ENCODE results near the gene WNT9A. TPM values are rescaled to one million over a fixed set of nuclear protein-coding genes. Genes with fewer than 3 reads are reported as not detected.

Gene WNT9A
- total and polyA plus RNA-seq, 7 donors = 7.6 to 49.7 (median 22.0) TPM

- no peaks in the 10 kb centered on the region for H3K9me3 ChIP-seq
- H3K36me3 ChIP-seq (ENCODE audit: insufficient read depth in 1 of 2, low read depth in 1 of 2) = no peaks in the 10 kb centered on the region
- TF ChIP-seq CTCF (IDR thresholded peaks at IDR 0.05) = no peak
- WGBS, 3 donors = 0 to 1% (median 0%) methylated on average over 24 to 36 of the region's 36 CpGs
- peak overlapping the region; percentile 89 for H3K27ac ChIP-seq
- intact Hi-C loops (cut with DNase I) = loop anchor here (2.0 to 5.0 kb wide), 4 partner anchors 185 to 467 kb away; no protein-coding TSS in a partner anchor
- peaks cover 37% of the 10 kb centered on the region for H3K4me1 ChIP-seq
- H3K27me3 ChIP-seq (ENCODE audit: insufficient read depth in 3 of 3, low read length in 2 of 3) = no peaks in the 10 kb centered on the region
- H3K4me3 ChIP-seq = peak overlapping the region; percentile 80
- DNase-seq (peak in 1 of 2 donors; percentile 64), ATAC-seq (no peak)
Observed at GRCh38 chr1:227947386-227947675, 401 bp downstream of the WNT9A start.

DNA sequence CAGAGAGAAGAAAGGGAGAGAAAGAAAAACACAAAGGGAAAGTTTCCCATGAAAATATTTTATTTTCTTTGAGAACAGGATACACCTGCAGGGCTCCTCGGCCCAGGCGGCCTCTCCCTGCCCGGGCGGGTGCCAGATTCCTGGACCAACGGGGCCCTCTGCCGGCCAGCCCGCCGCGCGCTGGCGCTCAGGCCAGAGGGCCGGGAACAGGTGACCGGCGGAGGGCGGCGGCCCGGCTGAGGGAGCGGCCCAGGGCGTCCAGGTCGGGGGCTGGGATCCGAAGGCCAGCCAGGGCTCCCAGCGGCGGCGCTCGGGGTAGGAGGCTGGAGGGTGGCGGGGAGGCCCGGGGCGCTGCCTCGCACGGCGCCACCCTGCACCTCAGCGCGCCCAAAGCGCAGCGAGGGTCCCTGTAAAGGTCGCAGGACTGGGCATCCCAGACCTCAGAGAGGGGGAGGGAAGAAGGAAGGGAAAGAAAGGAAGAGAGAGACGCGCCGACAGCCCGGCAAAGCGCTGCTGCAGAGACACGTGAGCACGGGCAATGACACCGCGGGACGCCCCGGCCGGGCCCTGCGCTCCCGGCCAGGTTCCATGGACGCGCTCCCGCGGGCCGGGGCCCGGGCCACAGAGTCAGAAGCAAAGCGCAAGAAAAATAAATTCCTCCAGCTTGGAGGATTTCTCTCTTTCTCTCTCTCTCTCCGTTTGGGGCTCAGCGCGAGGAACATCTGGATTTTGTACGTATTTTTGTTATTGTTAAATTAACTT is 927 bp downstream of the WNT9A start:
- 0% methylated on average over 61 of the region's 61 CpGs for WGBS, 3 donors
- H3K4me1 ChIP-seq = peaks cover 41% of the 10 kb centered on the region
- H3K4me3 ChIP-seq = peak overlapping the region; percentile 80
- intact Hi-C loops (cut with DNase I) = loop anchor here (1.0 to 5.0 kb wide), 5 partner anchors 184 to 466 kb away; no protein-coding TSS in a partner anchor
- ATAC-seq (peak; percentile 68 to 77 (median 72)), DNase-seq (peak; percentile 84 to 90)
- H3K27me3 ChIP-seq (ENCODE audit: insufficient read depth in 3 of 3, low read length in 2 of 3) = no peaks in the 10 kb centered on the region
- peak overlapping the region; percentile 89 for H3K27ac ChIP-seq
- peak; percentile 78 for TF ChIP-seq CTCF (IDR thresholded peaks at IDR 0.05)
- H3K9me3 ChIP-seq = no peaks in the 10 kb centered on the region
- no peaks in the 10 kb centered on the region for H3K36me3 ChIP-seq (ENCODE audit: insufficient read depth in 1 of 2, low read depth in 1 of 2)

- WGBS, 3 donors = 4 to 8% (median 6%) methylated on average over 19 of the region's 19 CpGs
- Histone ChIP-seq H3K4me3 (peak overlapping the region; percentile 80), H3K36me3 (ENCODE audit: insufficient read depth in 1 of 2, low read depth in 1 of 2) (no peaks in the 10 kb centered on the region), H3K27ac (peak overlapping the region; percentile 89), H3K27me3 (ENCODE audit: insufficient read depth in 3 of 3, low read length in 2 of 3) (no peaks in the 10 kb centered on the region), H3K9me3 (no peaks in the 10 kb centered on the region), H3K4me1 (peaks cover 49% of the 10 kb centered on the region)
- no peak for TF ChIP-seq CTCF (IDR thresholded peaks at IDR 0.05)
- intact Hi-C loops (cut with DNase I) = loop anchor here (1.0 to 5.0 kb wide), 5 partner anchors 183 to 465 kb away; no protein-coding TSS in a partner anchor
- ATAC-seq = peak; percentile 77 to 79 (median 78)
- DNase-seq = peak; percentile 87 to 94
Observed at GRCh38 chr1:227945891-227946623, 1.7 kb downstream of the WNT9A start.

DNA sequence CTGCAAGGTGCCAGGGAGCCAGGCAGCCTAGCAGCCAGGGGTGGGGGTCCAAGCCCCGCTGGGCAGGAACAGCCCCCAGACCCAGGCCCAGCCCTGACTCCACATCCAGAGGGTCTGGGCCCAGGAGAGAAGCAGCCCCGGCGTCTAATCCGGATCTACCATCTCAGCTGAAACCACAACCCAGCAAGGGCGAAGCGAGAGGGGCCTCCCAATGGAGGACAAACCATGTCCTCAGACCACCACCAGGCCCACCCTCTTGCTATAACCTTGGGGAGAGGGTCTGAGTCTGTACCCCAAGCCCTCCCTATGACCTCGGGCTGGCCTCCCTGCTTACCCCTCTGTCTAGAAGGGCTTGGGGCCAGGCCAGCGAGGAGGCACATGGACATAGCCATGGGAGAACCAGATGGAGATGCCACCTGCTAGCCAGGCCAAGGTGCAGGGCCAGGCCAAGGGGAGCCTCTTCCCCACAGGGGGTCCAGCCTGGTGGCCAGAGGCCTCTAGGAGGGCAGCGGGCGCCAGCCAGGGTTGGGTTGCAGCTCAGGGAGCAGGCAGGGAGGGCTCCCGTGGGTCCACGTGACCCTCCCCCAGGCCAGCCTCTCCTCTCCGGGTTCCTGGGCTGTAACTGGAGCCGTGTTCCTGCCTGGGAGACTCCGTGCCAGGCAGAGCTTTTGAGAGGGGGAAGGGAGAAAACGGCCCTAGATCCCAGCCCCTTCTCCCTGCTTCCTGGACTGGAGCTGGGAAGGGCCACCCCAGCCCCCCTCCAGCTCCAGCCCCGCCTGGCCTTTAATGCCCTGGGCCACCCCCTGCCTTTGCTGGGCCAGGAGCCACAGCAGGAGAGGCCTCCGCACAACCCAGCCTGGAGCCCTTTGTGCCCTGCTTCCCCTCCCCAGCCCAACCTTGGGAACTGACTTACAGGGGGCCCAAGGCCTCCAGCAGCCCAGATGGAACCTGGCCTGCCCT is 2.5 kb downstream of the WNT9A start:
- 43 to 57% (median 44%) methylated on average over 16 to 18 of the region's 18 CpGs for WGBS, 3 donors
- ATAC-seq = peak; percentile 66 to 79 (median 70)
- Histone ChIP-seq H3K27me3 (ENCODE audit: insufficient read depth in 3 of 3, low read length in 2 of 3) (no peaks in the 10 kb centered on the region), H3K4me1 (peaks cover 57% of the 10 kb centered on the region), H3K9me3 (no peaks in the 10 kb centered on the region), H3K27ac (peak overlapping the region; percentile 89), H3K4me3 (peak overlapping the region; percentile 80), H3K36me3 (ENCODE audit: insufficient read depth in 1 of 2, low read depth in 1 of 2) (no peaks in the 10 kb centered on the region)
- no peak for TF ChIP-seq CTCF (IDR thresholded peaks at IDR 0.05)
- intact Hi-C loops (cut with DNase I) = loop anchor here in 1 of 2 donors (5.0 kb wide), 2 partner anchors 398 to 463 kb away; no protein-coding TSS in a partner anchor
- DNase-seq = peak; percentile 71 to 87

All from psoas muscle (tissue), 8 donors.